GM12891 (cell line): ENCODE results near the gene ANKRD62.

Experiments
- POLR2A ChIP-seq: IDR thresholded peaks from 2 replicates; pipeline ENCODE4 v1.6.1; 2011; ENCODE audit warnings: low read depth, low read length, control low read depth
- POLR2AphosphoS5 ChIP-seq: IDR thresholded peaks from 2 replicates; pipeline ENCODE4 v1.6.1; 2011; ENCODE audit warnings: low read depth, low read length, control low read depth
- TAF1 ChIP-seq: IDR thresholded peaks from 2 replicates; pipeline ENCODE4 v1.6.1; 2011; ENCODE audit warnings: low read depth, low read length, control low read depth

GRCh38 chr18:12155996-12156395 is 62.4 kb downstream of the ANKRD62 start:
- no peak for TF ChIP-seq POLR2A
- no peak for TF ChIP-seq POLR2AphosphoS5
- TF ChIP-seq TAF1 = no peak
